NCI-H748 treated with DMSO at 0.1 percent for 48 hours (cell line): ENCODE measurements around the gene SH3BGR.
A peak's percentile ranks its signal among the peaks of the same experiment; 100 is the strongest.
"Not testable (repeated sequence)": the region's sequence is repeated elsewhere in the genome, so short reads cannot be mapped to it uniquely, and the experiment has no call there.

ENCODE experiments used
- DNase-seq: peaks from one replicate; lab custom pipeline; 2025; lab: John Stamatoyannopoulos, UW

The SH3BGR gene

DNA sequence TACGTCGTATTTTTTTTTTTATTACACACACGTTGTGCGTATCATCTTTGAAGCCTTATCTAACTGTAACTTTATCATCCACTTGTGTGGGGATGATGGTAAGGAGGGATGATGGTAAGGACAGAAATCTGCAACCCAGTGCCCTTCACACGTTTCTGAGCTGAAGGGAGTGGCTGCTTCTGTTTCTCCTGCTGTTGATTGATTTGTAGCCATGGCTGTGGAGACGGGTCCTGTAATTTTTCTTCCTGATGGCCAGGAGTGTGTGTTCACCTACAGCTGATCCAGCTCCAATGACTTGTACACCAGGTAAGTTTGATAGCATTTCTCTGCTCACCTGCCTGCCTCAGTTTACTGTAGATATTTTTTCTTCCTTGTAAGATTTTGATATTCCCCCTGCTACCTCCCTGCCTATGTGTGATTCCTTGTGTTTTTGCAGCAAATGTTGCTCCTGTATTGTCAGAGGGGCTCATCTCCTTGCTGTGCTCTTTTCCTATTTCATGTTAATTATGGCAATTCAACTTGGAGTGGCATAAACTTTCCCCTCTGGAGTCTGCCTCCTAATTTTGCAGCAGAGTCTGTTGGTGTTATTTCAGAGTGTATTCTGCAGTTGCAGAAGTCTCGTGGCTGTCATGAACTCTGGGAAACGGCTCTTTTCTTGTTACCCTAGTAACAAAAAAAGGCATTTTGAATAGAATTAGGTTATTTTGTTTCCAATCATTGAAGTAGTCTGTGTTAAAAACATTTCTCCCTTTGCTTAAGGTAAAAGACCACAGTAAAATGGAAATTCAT lies 64.1 kb downstream of the SH3BGR start:
- no peak for DNase-seq

DNA sequence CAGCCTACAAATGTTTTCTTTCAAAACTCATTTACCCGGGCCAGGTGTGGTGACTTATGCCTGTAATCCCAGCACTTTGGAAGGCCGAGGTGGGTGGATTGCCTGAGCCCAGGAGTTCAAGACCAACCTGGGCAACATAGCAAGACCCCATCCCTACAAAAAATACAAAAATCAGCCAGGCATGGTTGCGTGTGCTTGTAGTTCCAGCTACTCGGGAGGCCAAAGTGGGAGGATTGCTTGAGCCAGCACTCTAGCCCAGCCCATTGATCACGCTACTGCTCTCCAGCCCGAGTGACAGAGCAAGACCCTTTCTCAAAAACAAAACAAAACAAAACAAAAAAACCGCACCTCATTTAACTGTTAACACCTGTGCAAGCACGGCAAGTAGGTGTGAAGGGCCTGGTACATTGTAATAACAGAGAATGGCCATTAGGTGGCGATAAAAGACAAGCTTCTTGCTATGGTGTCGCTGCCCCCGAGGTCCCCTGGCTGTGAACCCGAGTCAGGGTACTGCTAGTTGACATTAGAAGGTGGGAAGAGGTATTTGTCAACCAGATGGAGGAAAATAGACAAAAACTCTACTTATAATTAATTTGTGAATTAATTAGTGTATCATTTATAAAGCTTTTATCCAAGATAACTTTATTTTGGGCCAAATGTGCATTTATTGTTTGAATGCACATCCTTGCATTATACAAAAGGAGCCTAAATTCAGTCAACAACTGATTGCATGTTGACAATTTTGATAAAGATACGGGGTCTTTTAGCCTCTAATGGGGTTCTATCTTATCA lies 66.5 kb downstream of the SH3BGR start:
- DNase-seq: peak; percentile 75

- no peak for DNase-seq
Measured at GRCh38 chr21:39518847-39519210, 67.1 kb downstream of the SH3BGR start.

DNA sequence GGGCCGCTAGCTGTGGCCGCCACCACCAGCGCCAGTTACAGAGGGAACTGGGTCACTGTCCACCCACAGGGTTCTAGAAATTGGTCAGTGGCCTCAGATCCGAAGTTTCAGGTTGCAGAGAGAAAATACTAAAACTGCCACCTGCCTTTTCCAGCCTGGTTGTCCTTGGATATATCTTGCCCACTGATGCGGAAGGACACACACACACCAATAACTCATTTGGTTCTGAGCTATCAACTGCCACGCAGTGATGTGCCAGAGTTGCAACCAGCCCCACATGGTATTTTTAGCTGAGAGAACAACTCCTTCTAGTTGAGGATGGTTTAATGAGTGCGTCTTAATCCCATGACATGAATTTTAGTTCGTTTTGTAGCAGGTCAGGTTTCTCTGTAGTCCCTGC lies 68.1 kb downstream of the SH3BGR start:
- DNase-seq: no peak

GRCh38 chr21:39523399-39523798 lies 71.6 kb downstream of the SH3BGR start:
- DNase-seq: no peak

- DNase-seq: no peak
Measured at GRCh38 chr21:39523915-39524314, 72.1 kb downstream of the SH3BGR start.

DNA sequence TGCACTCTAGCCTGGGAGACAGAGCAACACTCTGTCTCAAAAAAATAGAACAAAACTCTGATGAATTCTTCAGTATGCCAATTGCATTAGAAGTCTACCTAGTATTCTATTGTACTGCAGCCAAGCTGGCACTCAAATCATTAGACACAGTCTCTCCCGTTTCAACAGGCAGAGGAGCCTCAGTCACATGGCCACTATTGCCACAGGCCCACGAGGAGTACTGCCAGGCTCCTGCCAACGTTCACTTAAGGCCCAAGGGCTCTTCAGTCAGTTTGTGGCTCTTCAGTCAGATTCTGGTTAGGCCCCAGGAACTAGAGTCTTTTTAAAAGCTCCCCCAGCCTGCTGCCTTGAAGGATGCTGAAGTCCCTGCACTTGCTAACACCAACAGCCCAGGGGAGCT lies 73.4 kb downstream of the SH3BGR start:
- no peak for DNase-seq

DNA sequence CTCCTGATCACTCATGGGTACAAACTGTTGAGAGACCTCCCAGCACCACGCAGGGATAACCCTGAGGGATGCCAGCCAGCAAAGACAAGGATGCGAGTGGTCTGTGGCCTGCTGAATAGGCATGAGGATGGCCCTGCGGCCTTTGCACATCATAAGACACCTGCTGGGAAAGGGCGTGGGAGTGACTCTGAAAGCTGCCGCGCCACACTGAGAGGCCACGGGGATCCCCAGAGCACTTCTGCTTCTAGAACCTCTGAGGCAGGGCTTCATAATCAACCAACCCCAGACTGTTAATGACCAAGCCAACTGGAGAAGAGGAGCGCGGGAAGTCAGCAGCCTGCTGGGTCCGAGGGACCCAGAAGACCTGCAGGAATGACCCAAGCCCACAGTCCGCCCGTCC lies 73.8 kb downstream of the SH3BGR start:
- no peak for DNase-seq

DNA sequence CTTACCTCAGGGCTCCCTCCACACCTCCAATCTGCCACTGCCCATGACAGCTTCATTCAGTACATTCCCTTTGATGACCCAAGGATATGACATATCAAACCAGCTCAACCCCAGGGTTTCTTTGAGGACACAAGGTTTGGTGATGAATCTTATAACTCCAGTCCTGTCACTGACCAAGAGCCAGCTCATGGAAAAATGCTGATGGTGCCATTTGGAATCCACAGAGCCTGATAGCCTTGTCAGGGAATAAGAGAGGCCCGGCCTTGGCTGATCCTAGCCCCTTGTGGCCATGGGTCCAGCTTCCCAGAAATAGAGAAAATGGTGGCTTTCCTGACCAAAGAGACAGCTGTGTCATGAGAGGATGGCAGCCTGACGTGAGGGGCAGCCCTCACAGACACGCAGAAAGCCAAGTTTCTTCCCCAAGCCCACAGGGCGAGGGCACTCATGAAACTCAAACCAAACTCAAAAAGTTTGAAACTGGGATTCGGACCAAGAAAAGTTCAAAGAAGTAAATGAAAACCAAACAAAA lies 75.4 kb downstream of the SH3BGR start:
- DNase-seq: no peak

DNA sequence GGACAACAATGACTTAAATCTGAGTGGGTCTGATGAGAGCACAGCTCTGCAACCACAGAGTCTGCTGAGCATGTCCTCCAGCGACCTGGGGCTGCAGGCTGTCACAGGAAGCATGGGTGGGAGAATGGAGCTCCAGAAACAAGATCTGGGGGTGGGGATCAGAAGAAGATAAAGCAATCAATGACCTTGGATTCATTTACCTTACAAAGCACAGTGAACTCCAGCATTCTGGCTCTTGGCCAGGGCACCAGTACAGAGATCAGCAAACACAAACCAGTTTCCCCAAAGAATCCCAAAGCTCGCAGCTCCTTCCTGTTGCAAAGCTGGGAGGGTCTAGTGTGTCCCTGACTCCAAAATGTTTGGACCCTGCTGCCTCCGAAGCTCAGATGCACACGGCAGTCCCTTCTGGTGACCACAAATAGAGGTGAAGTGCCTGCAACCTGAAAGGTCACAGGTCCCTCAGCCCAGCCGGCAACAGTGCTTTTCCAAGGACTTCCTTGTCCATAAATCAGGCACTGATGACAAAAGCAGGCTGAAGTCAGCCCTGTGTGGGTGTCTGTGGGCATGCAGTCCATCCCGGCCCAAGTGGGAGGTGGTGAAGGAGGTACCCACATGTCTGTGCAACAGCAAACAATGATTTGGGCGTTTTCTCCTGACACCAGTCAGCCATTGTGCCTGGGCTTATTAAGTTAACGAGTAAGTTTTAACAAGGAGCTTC lies 76.1 kb downstream of the SH3BGR start:
- peak; percentile 16 for DNase-seq

- no peak for DNase-seq
Measured at GRCh38 chr21:39529026-39529425, 77.3 kb downstream of the SH3BGR start.

DNA sequence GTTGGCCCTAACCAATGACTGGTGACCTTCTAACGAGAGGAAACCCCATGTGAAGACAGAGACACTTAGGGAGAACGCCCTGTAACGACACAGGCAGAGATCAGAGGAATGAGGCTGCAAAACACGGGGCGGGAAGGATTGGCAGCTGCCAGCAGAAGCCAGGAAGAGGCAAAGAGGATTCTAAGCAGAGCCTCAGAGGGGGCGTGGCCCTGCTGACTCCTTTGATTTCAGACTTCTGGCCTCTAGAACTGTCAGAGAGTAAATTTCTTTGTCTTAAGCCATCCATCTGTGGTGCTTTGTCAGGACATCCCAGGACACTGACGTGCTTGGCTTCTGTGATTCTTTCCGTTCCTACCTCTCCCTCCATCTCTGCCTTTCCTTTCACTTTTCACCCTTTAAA lies 79.3 kb downstream of the SH3BGR start:
- no peak for DNase-seq

GRCh38 chr21:39531840-39532239 lies 80.1 kb downstream of the SH3BGR start:
- no peak for DNase-seq

DNA sequence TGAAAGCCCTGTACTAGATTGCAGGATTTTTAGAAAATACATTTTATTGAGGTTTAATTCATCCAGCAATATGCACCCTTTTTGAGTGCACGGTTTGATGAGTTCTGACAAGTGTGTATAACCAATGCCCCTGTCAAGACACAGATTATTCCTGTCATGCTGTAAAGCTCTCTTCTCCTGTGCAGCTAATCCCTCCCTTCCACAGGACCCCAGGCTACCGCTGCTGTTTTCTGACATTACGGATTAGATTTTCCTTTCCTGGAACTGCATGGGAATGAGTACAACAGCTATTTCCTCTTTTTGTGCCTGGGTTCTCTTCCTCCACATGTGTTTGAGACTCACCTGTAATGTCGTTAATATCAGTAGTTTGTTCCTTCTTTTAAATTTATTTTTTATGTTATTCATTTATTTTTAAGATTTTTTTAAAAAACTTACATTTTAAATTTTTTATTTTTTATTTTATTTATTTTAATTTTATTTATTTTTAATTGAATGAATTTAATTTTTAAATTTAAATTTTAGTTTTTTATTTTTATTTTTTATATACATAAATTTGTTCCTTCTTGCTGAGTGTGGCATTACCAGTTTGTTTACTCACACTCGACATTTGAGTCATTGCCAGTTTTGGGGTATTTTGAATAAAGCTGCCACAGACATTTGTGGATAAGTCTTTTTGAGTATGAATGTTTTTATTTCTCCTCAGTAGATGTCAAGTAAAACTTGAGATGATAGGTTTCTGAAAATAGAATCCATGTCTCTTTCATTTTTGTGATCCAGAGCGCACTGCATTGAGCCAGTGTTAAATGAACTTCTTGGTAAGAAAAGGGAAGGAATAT lies 82.0 kb downstream of the SH3BGR start:
- DNase-seq: no peak

GRCh38 chr21:39535646-39536437 lies 84.1 kb downstream of the SH3BGR start:
- no peak for DNase-seq

DNA sequence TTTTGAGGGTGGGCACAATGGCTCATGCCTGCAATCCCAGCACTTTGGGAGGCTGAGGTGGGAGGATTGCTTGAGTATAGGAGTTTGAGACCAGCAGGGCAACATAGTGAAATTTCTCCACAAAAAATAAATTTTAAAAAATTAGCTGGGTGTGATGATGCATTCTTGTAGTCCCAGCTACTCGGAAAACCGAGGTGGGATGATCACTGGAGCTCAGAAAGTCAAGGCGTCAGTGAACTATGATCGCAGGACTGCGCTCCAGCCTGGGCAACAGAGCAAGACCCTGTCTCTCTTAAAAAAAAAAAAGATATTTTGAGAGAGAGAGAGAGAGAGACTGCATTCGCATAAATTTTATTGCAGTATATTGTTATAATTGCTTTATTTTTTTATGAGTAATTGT lies 85.1 kb downstream of the SH3BGR start:
- DNase-seq: no peak

GRCh38 chr21:39537571-39537970 lies 85.8 kb downstream of the SH3BGR start:
- no peak for DNase-seq

DNA sequence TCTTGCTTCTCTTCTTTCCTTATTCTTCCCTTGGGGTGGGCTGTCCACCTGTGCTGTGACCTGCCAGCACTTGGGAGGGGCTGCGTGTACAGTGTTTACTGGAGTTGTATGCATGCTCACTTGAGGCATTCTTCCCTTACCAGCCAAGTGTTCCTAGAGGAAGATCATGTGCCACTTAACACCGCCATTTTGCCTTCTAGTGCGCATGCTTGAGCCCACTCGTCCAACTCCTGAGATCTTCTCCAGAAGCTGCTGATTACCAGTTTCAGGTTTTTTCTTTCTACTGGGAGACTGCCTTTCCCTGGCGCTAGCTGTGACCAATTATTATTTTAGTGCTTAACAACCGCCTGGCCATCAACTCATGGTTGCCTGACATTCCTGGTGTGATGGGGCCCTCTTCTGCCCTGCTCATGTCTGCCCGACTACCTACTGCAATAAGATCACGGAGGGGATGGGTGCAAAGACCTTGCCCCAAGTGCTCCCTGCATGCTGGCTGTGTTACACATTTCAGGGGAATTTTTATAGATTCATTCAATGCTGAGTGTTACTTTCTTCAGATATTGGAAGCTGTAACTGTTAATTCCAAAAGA lies 86.8 kb downstream of the SH3BGR start:
- no peak for DNase-seq

DNA sequence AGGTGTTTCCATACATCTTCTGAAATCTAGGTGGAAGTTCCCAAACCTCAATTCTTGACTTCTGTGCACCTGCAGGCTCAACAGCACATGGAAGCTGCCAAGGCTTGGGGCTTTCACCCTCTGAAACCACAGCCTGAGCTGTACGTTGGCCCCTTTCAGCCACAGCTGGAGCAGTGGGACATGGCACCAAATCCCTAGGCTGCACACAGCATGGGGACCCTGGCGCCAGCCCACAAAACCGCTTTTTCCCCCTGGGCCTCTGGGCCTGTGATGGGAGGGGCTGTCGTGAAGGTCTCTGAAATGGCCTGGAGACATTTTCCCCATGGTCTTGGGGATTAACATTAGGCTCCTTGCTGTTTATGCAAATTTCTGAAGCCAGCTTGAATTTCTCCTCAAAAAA lies 88.6 kb downstream of the SH3BGR start:
- not testable (repeated sequence) for DNase-seq

GRCh38 chr21:39542736-39543135 lies 91.0 kb downstream of the SH3BGR start:
- no peak for DNase-seq
